GM12878 (cell line): ENCODE data around the gene PLPP3. TPM values are rescaled to one million over a fixed set of nuclear protein-coding genes. Genes with fewer than 3 reads are reported as not detected.

Experiments used
- ATAC-seq: fragments of 200-7000 bp; cut with Tn5 transposase; 3 replicates; pipeline ENCODE4 v1.9.1; 2020; ENCODE audit warnings: mild to moderate bottlenecking, moderate library complexity
- BruUV-seq: library from RNA; stranded (reverse); fragments of 400-500 nt; replicated peaks from 2 replicates; lab custom pipeline; 2021; lab: Mats Ljungman, UMichigan
- CTCF ChIA-PET: fragments of 300-600 bp; sonication (Branson Sonifier 250); formaldehyde crosslinking; extraction: SDS; loops from one replicate; lab custom pipeline; 2021; ENCODE audit warnings: inconsistent platforms; lab: Yijun Ruan, JAX
- POLR2A ChIA-PET: fragments of 350-600 bp; formaldehyde crosslinking; extraction: SDS; loops from one replicate; lab custom pipeline; 2021; ENCODE audit warnings: inconsistent platforms; lab: Charles Lee
- RAD21 ChIA-PET: fragments of 300-600 bp; sonication (Branson Sonifier 250); formaldehyde crosslinking; loops from one replicate; lab custom pipeline; 2023; ENCODE audit warnings: antibody characterized with exemption; ENCODE audit not compliant: unreplicated experiment; lab: Charles Lee
- SMC1A ChIA-PET: fragments of 300-600 bp; sonication (Branson Sonifier 250); formaldehyde crosslinking; loops from one replicate; lab custom pipeline; 2023; ENCODE audit not compliant: unreplicated experiment, uncharacterized antibody; lab: Charles Lee
- DNase-seq: peaks from one replicate; pipeline ENCODE4 v3.0.0-alpha.2; 2011; ENCODE audit warnings: low read depth, low spot score
- FAIRE-seq: peaks from 3 replicates; lab custom pipeline; 2011; peaks lifted over from hg19 to GRCh38; lab: Jason Lieb, UNC
- H2AFZ ChIP-seq: 2 replicates; pipeline ENCODE4 v1.6.0; 2011; ENCODE audit warnings: low read depth, low read length, control low read depth; ENCODE audit not compliant: control insufficient read depth
- H3K27ac ChIP-seq: 2 replicates; pipeline ENCODE4 v1.5.1; 2011; ENCODE audit warnings: control low read depth; ENCODE audit not compliant: control insufficient read depth, insufficient read depth
- H3K27me3 ChIP-seq, 2 experiments: replicated peaks in 1 of 2; 2 replicates each; pipeline versions ENCODE4 v1.6.0 to v1.6.1; 2011; ENCODE audit warnings: low read length in 1 of 2; ENCODE audit not compliant: control insufficient read depth in 2 of 2, insufficient read depth in 2 of 2
- H3K36me3 ChIP-seq, 2 experiments: 2 replicates each; pipeline ENCODE4 v1.5.1; 2011; ENCODE audit warnings: low read length in 1 of 2; ENCODE audit not compliant: control insufficient read depth in 2 of 2, insufficient read depth in 2 of 2
- H3K4me1 ChIP-seq: 2 replicates; pipeline ENCODE4 v1.6.1; 2011; ENCODE audit warnings: mild to moderate bottlenecking, low read length, moderate library complexity, mixed read lengths; ENCODE audit not compliant: control insufficient read depth, insufficient read depth
- H3K4me2 ChIP-seq: 2 replicates; pipeline ENCODE4 v1.6.0; 2011; ENCODE audit warnings: control low read depth; ENCODE audit not compliant: control insufficient read depth, insufficient read depth
- H3K4me3 ChIP-seq: fragments of 200-600 bp; sonication (generic); 2 replicates; pipeline ENCODE4 v1.5.1; 2016
- H3K79me2 ChIP-seq: 2 replicates; pipeline ENCODE4 v1.6.0; 2011; ENCODE audit warnings: low read length; ENCODE audit not compliant: control insufficient read depth, insufficient read depth
- H3K9ac ChIP-seq: 2 replicates; pipeline ENCODE4 v1.8.0; 2011; ENCODE audit warnings: low read length, control low read depth, mixed read lengths; ENCODE audit not compliant: control insufficient read depth, insufficient read depth
- H3K9me3 ChIP-seq: replicated peaks from 3 replicates; pipeline ENCODE4 v1.5.1; 2011; ENCODE audit warnings: mild to moderate bottlenecking, low read length; ENCODE audit not compliant: control insufficient read depth, insufficient read depth
- H4K20me1 ChIP-seq: 2 replicates; pipeline ENCODE4 v1.6.0; 2011; ENCODE audit not compliant: control insufficient read depth, insufficient read depth
- ESRRA ChIP-seq: IDR thresholded peaks from 2 replicates; pipeline ENCODE4 v1.6.1; 2012; ENCODE audit warnings: mild to moderate bottlenecking, low read length, improper control_type of control experiment
- GABPA ChIP-seq: IDR thresholded peaks from 2 replicates; pipeline ENCODE4 v1.6.1; 2014; ENCODE audit warnings: antibody characterized with exemption, low read depth, mild to moderate bottlenecking, inconsistent platforms
- HDAC6 ChIP-seq: fragments of 200-600 bp; sonication (generic); IDR thresholded peaks from one replicate; pipeline ENCODE4 v1.8.0; 2017; ENCODE audit warnings: antibody characterized with exemption; ENCODE audit not compliant: unreplicated experiment
- JUNB ChIP-seq: IDR thresholded peaks from 2 replicates; pipeline ENCODE4 v1.6.1; 2016; ENCODE audit warnings: antibody characterized with exemption, mild to moderate bottlenecking
- JUND ChIP-seq: IDR thresholded peaks from 2 replicates; pipeline ENCODE4 v1.6.1; 2012; ENCODE audit warnings: low read depth, mild to moderate bottlenecking, low read length, improper control_type of control experiment, moderate library complexity
- NR2C1 ChIP-seq: fragments of 450-650 bp; IDR thresholded peaks from 2 replicates; pipeline ENCODE4 v1.6.1; 2017; ENCODE audit warnings: antibody characterized with exemption, mild to moderate bottlenecking, moderate library complexity
- NR2F1 ChIP-seq: fragments of 450-650 bp; conservative IDR thresholded peaks from 2 replicates; pipeline ENCODE4 v1.6.1; 2017; ENCODE audit warnings: mild to moderate bottlenecking
- RAD51 ChIP-seq: fragments of 450-650 bp; IDR thresholded peaks from 2 replicates; pipeline ENCODE4 v1.6.1; 2016; ENCODE audit warnings: moderate library complexity, mild to moderate bottlenecking, inconsistent platforms
- WGBS: methylation state at CpG from one replicate; pipeline ENCODE4 v1.1.6; 2016; ENCODE audit warnings: low lambda C conversion rate; ENCODE audit not compliant: insufficient replicate concordance, insufficient coverage; ENCODE audit errors: missing lambda C conversion rate; 5-methylcytosine and 5-hydroxymethylcytosine counted together
- in situ Hi-C: fragments of 300-500 bp; cut with MboI; formaldehyde crosslinking; loops from 9 replicates; pipeline ENCODE4 v1.14.3; 2018; ENCODE audit warnings: mixed read lengths
- intact Hi-C: fragments of 100-400 bp; cut with micrococcal nuclease; formaldehyde crosslinking; loops from one replicate; pipeline ENCODE4 v1.14.2; 2022; ENCODE audit not compliant: unreplicated experiment
- polyA plus RNA-seq, 11 experiments: library from polyadenylated mRNA; depleted of rRNA in 4 of 11; unstranded in 6 of 11; stranded (reverse) in 5 of 11; fragments of >200 nt; fragmentation: Nextera tagmentation in 4 of 11; fragmentation: Illumina TruSeq in 1 of 11; extraction: Ambion mirVana in 4 of 11; extraction: Trizol in 1 of 11; gene quantifications; 1 replicate in 1 of 11; 2 replicates in 10 of 11; pipeline versions ENCODE4 v1.2.1 to v1.2.3, GENCODE V29; 2011 to 2016; ENCODE audit warnings: inconsistent platforms in 2 of 11, missing spikeins in 2 of 11, low read depth in 1 of 11
- total RNA-seq, 4 experiments: library from RNA; depleted of rRNA in 3 of 4; stranded (reverse); fragments of >200 nt in 3 of 4; fragmentation: Illumina TruSeq in 1 of 4; extraction: Trizol in 1 of 4; gene quantifications; 2 replicates each; pipeline versions ENCODE4 v1.2.1 to v1.2.3, GENCODE V29; 2013 to 2021
- TF ChIP-seq, protein P1 (sequence below): IDR thresholded peaks from 2 replicates; pipeline ENCODE4 v1.6.1; 2011; ENCODE audit warnings: borderline replicate concordance, low read depth, mild to moderate bottlenecking, moderate library complexity, low read length; ENCODE audit not compliant: insufficient read depth, poor library complexity, severe bottlenecking
- TF ChIP-seq, protein P2 (sequence below): IDR thresholded peaks from 2 replicates; pipeline ENCODE4 v1.6.1; 2012; ENCODE audit warnings: low read depth, low read length, improper control_type of control experiment
- TF ChIP-seq, protein P3 (sequence below): IDR thresholded peaks from 2 replicates; pipeline ENCODE4 v1.6.1; 2011; ENCODE audit warnings: mild to moderate bottlenecking, low read depth, low read length, moderate library complexity; ENCODE audit not compliant: insufficient replicate concordance

The PLPP3 gene
- total and polyA plus RNA-seq, 10 of the 15 experiments (the other 5 are each of a cell fraction or from before 2014, with no cell fraction given) = 6.4 to 26.8 (median 9.5) TPM

DNA sequence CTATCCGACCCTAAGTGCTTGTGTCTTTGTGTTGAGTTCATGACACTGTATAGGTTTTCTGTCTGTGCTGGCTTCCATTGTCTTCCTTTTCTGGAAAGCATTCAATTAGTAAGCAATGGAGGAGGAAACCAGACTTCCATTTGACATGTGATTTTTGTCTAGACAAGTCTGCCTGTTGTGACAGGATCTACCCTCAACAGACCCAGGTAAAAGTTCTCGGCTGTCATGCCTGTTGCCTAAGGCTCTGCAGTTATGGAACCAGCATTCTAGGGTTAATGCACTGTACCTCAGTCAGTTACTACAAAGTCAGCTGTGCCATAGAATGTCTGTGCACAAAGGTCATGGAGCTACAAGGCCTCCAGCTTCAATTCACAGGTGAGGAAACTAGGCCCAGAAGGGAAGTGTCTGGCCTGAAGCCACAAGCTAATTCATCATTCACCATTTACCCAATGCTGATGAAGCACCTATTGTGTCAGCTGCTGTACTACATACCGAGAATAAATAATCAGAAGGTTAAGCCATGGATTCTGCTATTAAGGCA is 72.3 kb downstream of the PLPP3 start:
- H2AFZ ChIP-seq = no peak overlapping the region
- no peaks in the 10 kb centered on the region for H4K20me1 ChIP-seq
- in situ Hi-C loops = no loop called here
- SMC1A ChIA-PET = interaction anchor here (0.9 to 1.5 kb wide), 5 partner anchors 11 to 97 kb away, joined by 3 to 5 read pairs (median 3); no protein-coding TSS in a partner anchor
- no peak for DNase-seq
- H3K27me3 ChIP-seq = no peaks in the 10 kb centered on the region
- H3K4me3 ChIP-seq = no peak overlapping the region
- H3K4me1 ChIP-seq = no peaks in the 10 kb centered on the region
- H3K79me2 ChIP-seq = no peaks in the 10 kb centered on the region
- BruUV-seq = no TSS peak
- H3K9ac ChIP-seq = no peak overlapping the region
- no peak for TF ChIP-seq HDAC6
- TF ChIP-seq RAD51 = no peak
- TF ChIP-seq, protein P1, sequence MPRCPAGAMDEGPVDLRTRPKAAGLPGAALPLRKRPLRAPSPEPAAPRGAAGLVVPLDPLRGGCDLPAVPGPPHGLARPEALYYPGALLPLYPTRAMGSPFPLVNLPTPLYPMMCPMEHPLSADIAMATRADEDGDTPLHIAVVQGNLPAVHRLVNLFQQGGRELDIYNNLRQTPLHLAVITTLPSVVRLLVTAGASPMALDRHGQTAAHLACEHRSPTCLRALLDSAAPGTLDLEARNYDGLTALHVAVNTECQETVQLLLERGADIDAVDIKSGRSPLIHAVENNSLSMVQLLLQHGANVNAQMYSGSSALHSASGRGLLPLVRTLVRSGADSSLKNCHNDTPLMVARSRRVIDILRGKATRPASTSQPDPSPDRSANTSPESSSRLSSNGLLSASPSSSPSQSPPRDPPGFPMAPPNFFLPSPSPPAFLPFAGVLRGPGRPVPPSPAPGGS = no peak
- TF ChIP-seq GABPA = no peak
- no peak for TF ChIP-seq ESRRA
- no peak for TF ChIP-seq NR2F1
- TF ChIP-seq, protein P2, sequence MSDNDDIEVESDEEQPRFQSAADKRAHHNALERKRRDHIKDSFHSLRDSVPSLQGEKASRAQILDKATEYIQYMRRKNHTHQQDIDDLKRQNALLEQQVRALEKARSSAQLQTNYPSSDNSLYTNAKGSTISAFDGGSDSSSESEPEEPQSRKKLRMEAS = no peak
- TF ChIP-seq, protein P3, sequence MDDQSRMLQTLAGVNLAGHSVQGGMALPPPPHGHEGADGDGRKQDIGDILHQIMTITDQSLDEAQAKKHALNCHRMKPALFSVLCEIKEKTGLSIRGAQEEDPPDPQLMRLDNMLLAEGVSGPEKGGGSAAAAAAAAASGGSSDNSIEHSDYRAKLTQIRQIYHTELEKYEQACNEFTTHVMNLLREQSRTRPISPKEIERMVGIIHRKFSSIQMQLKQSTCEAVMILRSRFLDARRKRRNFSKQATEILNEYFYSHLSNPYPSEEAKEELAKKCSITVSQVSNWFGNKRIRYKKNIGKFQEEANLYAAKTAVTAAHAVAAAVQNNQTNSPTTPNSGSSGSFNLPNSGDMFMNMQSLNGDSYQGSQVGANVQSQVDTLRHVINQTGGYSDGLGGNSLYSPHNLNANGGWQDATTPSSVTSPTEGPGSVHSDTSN = no peak
- TF ChIP-seq JUND = no peak
- TF ChIP-seq NR2C1 = no peak
- TF ChIP-seq JUNB = no peak
- TF ChIP-seq, all 136 proteins: peak for 0
- Histone ChIP-seq H3K27ac (no peak overlapping the region), H3K9me3 (no peaks in the 10 kb centered on the region), H3K36me3 (peaks cover 0 to 3% of the 10 kb centered on the region in 2 experiments; a peak in 2 of 4 replicates), H3K4me2 (no peak overlapping the region)
- intact Hi-C loops = no loop called here
- ChIA-PET POLR2A (no interaction called here), CTCF (no interaction called here), RAD21 (interaction anchor here (1.5 kb wide), 1 partner anchor 77 kb away, joined by 4 read pairs; no protein-coding TSS in a partner anchor)
- ATAC-seq (no peak), FAIRE-seq (no peak)
- WGBS = 47% methylated on average over 3 of the region's 3 CpGs
